ENCODE results near the gene NEURL3.

DNA sequence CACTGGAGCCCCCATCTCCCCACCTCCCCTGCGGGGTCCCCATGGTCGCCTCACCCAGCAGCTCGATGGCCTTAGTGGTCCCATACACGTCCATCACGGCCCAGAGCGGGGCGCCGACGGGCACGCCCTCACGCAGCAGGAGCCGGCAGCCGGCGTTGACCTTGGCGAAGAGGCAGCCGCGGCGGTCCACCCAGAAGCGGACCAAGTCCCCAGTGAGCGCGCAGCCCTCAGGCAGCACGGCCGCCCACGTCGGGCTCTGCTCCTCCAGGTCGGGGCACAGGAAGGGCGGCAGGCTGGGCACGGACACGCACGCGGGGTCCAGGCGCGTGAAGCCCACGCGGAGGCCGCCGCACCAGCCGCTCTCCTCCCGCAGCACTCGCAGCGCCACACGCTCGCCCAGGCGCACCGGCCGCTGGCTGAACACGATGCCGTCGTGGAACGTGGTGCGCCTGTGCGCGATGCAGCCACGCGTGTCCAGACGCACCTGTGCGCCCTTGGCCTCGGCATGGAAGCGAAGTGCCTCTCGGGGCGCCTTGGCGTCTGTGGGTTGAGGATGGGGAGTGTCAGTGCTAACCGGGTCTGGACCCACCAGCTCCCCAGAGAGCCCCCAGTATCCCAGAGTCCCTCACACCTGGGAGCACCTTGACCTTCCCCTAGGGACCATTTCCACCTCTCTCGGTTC is 4.6 kb downstream of the NEURL3 start:
- TF ChIP-seq, protein P1, sequence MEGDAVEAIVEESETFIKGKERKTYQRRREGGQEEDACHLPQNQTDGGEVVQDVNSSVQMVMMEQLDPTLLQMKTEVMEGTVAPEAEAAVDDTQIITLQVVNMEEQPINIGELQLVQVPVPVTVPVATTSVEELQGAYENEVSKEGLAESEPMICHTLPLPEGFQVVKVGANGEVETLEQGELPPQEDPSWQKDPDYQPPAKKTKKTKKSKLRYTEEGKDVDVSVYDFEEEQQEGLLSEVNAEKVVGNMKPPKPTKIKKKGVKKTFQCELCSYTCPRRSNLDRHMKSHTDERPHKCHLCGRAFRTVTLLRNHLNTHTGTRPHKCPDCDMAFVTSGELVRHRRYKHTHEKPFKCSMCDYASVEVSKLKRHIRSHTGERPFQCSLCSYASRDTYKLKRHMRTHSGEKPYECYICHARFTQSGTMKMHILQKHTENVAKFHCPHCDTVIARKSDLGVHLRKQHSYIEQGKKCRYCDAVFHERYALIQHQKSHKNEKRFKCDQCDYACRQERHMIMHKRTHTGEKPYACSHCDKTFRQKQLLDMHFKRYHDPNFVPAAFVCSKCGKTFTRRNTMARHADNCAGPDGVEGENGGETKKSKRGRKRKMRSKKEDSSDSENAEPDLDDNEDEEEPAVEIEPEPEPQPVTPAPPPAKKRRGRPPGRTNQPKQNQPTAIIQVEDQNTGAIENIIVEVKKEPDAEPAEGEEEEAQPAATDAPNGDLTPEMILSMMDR (conservative IDR thresholded peaks at IDR 0.05 in 1 of 2, IDR thresholded peaks at IDR 0.05 in 1 of 2; ENCODE audit: low read depth in 1 of 2, low read length in 2 of 2), result no peak
- peak; percentile 78 for TF ChIP-seq EZH2 (IDR thresholded peaks at IDR 0.05; ENCODE audit: low read length, missing control alignments)
